B cell (primary cell): ENCODE data around the gene PPP2R5A.

Source experiments
- EZH2 ChIP-seq: IDR thresholded peaks from 2 replicates; pipeline ENCODE4 v1.6.1; 2012; ENCODE audit warnings: borderline replicate concordance, low read depth, mild to moderate bottlenecking, moderate library complexity, low read length; ENCODE audit not compliant: insufficient read depth, poor library complexity, severe bottlenecking
- TF ChIP-seq, protein P1 (sequence below): fragments of 200-600 bp; IDR thresholded peaks from one replicate; pipeline ENCODE4 v1.8.0; 2022; ENCODE audit warnings: antibody characterized with exemption, mild to moderate bottlenecking

DNA sequence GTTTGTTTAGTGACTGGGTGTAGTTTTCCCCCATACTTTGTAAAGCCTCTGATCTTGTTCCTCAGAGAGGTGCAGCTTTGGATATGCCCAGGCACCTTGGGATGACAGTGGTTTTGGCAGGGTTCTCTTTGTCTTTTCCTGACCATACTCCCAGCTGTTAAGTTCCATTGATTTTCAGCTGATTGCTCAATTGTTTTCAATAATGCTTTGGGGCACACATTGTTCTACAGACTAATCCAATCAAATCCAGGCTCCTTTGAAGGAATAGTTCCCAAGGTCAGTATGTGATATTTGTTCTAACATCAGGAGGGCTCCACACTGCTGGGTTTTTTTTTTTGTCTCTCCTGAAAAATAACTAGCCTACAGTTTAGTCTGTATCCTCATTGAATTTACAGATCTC lies 24.8 kb downstream of the PPP2R5A start:
- TF ChIP-seq, protein P1, sequence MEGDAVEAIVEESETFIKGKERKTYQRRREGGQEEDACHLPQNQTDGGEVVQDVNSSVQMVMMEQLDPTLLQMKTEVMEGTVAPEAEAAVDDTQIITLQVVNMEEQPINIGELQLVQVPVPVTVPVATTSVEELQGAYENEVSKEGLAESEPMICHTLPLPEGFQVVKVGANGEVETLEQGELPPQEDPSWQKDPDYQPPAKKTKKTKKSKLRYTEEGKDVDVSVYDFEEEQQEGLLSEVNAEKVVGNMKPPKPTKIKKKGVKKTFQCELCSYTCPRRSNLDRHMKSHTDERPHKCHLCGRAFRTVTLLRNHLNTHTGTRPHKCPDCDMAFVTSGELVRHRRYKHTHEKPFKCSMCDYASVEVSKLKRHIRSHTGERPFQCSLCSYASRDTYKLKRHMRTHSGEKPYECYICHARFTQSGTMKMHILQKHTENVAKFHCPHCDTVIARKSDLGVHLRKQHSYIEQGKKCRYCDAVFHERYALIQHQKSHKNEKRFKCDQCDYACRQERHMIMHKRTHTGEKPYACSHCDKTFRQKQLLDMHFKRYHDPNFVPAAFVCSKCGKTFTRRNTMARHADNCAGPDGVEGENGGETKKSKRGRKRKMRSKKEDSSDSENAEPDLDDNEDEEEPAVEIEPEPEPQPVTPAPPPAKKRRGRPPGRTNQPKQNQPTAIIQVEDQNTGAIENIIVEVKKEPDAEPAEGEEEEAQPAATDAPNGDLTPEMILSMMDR: no peak
- TF ChIP-seq EZH2: no peak
